ENCODE data around the gene SUB1.

SUB1 gene

GRCh38 chr5:32587067-32587551 lies 1.8 kb downstream of the SUB1 start:
- Histone ChIP-seq H3K23ac (ENCODE audit: low read length) (no peak overlapping the region), H3K18ac (ENCODE audit: low read length) (no peak overlapping the region), H3K4me1 (ENCODE audit: control insufficient read depth, low read depth, low read length) (peaks cover 8% of the 10 kb centered on the region), H3K27ac (ENCODE audit: low read depth, low read length) (no peak overlapping the region), H2BK5ac (ENCODE audit: low read length) (no peak overlapping the region), H3K4me2 (ENCODE audit: low read length) (peak overlapping the region; percentile 36), H3K9ac (ENCODE audit: low read length) (peak overlapping the region; percentile 42), H2AK5ac (ENCODE audit: low read length) (no peak overlapping the region), H3K4ac (ENCODE audit: low read depth, low read length) (no peak overlapping the region), H3K79me2 (ENCODE audit: control insufficient read depth, insufficient read depth, low read length) (peaks cover 29% of the 10 kb centered on the region), H2BK15ac (replicated peaks; ENCODE audit: low read depth) (no peak overlapping the region), H3K27me3 (ENCODE audit: insufficient read depth, low read length, poor library complexity) (no peaks in the 10 kb centered on the region), H4K8ac (ENCODE audit: low read depth, low read length) (no peak overlapping the region), H3K36me3 (ENCODE audit: control insufficient read depth, insufficient read depth, low read length) (peaks cover 1% of the 10 kb centered on the region), H2BK120ac (ENCODE audit: low read depth, low read length) (no peak overlapping the region), H3K79me1 (ENCODE audit: low read length) (peaks cover 4% of the 10 kb centered on the region), H4K5ac (ENCODE audit: low read length) (no peak overlapping the region), H3K4me3 (ENCODE audit: low read length) (no peak overlapping the region), H3K56ac (ENCODE audit: low read length) (peak overlapping the region; percentile 63)
- WGBS (ENCODE audit: extremely low coverage, insufficient coverage, low lambda C conversion rate) = no CpG with 5 or more reads among the region's 6 CpGs
- no peak for DNase-seq

- no CpG with 5 or more reads among the region's 8 CpGs for WGBS (ENCODE audit: extremely low coverage, insufficient coverage, low lambda C conversion rate)
- Histone ChIP-seq H3K27ac (ENCODE audit: low read depth, low read length) (no peak overlapping the region), H4K5ac (ENCODE audit: low read length) (no peak overlapping the region), H3K4me3 (ENCODE audit: low read length) (no peak overlapping the region), H3K36me3 (ENCODE audit: control insufficient read depth, insufficient read depth, low read length) (peaks cover 1% of the 10 kb centered on the region), H3K4ac (ENCODE audit: low read depth, low read length) (no peak overlapping the region), H3K79me2 (ENCODE audit: control insufficient read depth, insufficient read depth, low read length) (peaks cover 32% of the 10 kb centered on the region), H4K8ac (ENCODE audit: low read depth, low read length) (no peak overlapping the region), H3K4me2 (ENCODE audit: low read length) (no peak overlapping the region), H2AK5ac (ENCODE audit: low read length) (no peak overlapping the region), H3K9ac (ENCODE audit: low read length) (no peak overlapping the region), H3K56ac (ENCODE audit: low read length) (no peak overlapping the region), H2BK5ac (ENCODE audit: low read length) (no peak overlapping the region), H3K79me1 (ENCODE audit: low read length) (peaks cover 6% of the 10 kb centered on the region), H3K23ac (ENCODE audit: low read length) (no peak overlapping the region), H3K27me3 (ENCODE audit: insufficient read depth, low read length, poor library complexity) (no peaks in the 10 kb centered on the region), H3K4me1 (ENCODE audit: control insufficient read depth, low read depth, low read length) (peaks cover 4% of the 10 kb centered on the region), H2BK120ac (ENCODE audit: low read depth, low read length) (no peak overlapping the region), H3K18ac (ENCODE audit: low read length) (no peak overlapping the region), H2BK15ac (replicated peaks; ENCODE audit: low read depth) (no peak overlapping the region)
- no peak for DNase-seq
Observed at GRCh38 chr5:32589416-32589815, 4.1 kb downstream of the SUB1 start.

GRCh38 chr5:32589942-32590869 lies 4.8 kb downstream of the SUB1 start:
- no peak overlapping the region for H2BK15ac ChIP-seq (replicated peaks; ENCODE audit: low read depth)
- H3K4me3 ChIP-seq (ENCODE audit: low read length) = no peak overlapping the region
- no peaks in the 10 kb centered on the region for H3K27me3 ChIP-seq (ENCODE audit: insufficient read depth, low read length, poor library complexity)
- peak; percentile 46 for DNase-seq
- no peak overlapping the region for H3K23ac ChIP-seq (ENCODE audit: low read length)
- peaks cover 35% of the 10 kb centered on the region for H3K79me2 ChIP-seq (ENCODE audit: control insufficient read depth, insufficient read depth, low read length)
- H3K79me1 ChIP-seq (ENCODE audit: low read length) = peaks cover 6% of the 10 kb centered on the region
- no peak overlapping the region for H2BK120ac ChIP-seq (ENCODE audit: low read depth, low read length)
- H2AK5ac ChIP-seq (ENCODE audit: low read length) = no peak overlapping the region
- no peak overlapping the region for H3K4me2 ChIP-seq (ENCODE audit: low read length)
- H3K4ac ChIP-seq (ENCODE audit: low read depth, low read length) = no peak overlapping the region
- peaks cover 2% of the 10 kb centered on the region for H3K4me1 ChIP-seq (ENCODE audit: control insufficient read depth, low read depth, low read length)
- H3K9ac ChIP-seq (ENCODE audit: low read length) = no peak overlapping the region
- no peak overlapping the region for H4K5ac ChIP-seq (ENCODE audit: low read length)
- no peak overlapping the region for H3K18ac ChIP-seq (ENCODE audit: low read length)
- no peak overlapping the region for H2BK5ac ChIP-seq (ENCODE audit: low read length)
- no peak overlapping the region for H3K56ac ChIP-seq (ENCODE audit: low read length)
- no peak overlapping the region for H3K27ac ChIP-seq (ENCODE audit: low read depth, low read length)
- peaks cover 4% of the 10 kb centered on the region for H3K36me3 ChIP-seq (ENCODE audit: control insufficient read depth, insufficient read depth, low read length)
- WGBS (ENCODE audit: extremely low coverage, insufficient coverage, low lambda C conversion rate) = no CpG with 5 or more reads among the region's 15 CpGs
- H4K8ac ChIP-seq (ENCODE audit: low read depth, low read length) = no peak overlapping the region

DNA sequence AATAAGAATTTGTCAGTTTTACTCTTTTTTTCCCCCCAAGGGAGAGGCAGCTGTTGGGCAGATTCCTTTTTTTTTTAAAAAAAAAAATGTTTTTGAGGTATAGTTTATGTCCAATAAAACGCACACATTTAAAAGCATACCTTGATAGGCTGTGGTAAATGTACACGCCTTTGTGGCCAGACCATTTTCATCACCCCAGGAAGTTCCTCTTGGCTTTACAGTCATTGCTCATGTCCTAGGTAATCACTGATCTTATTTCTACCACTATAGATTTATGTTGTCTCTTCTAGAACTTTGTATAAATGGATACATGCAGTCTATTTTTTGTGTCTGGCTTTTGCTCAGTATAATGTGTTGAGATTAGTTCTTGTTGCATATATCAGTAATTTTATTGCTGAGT lies 9.8 kb downstream of the SUB1 start:
- no CpG with 5 or more reads among the region's 2 CpGs for WGBS (ENCODE audit: extremely low coverage, insufficient coverage, low lambda C conversion rate)
- Histone ChIP-seq H3K36me3 (ENCODE audit: control insufficient read depth, insufficient read depth, low read length) (peaks cover 3% of the 10 kb centered on the region), H3K79me2 (ENCODE audit: control insufficient read depth, insufficient read depth, low read length) (peaks cover 11% of the 10 kb centered on the region), H3K9ac (ENCODE audit: low read length) (no peak overlapping the region), H3K23ac (ENCODE audit: low read length) (no peak overlapping the region), H4K5ac (ENCODE audit: low read length) (no peak overlapping the region), H2BK120ac (ENCODE audit: low read depth, low read length) (no peak overlapping the region), H3K56ac (ENCODE audit: low read length) (no peak overlapping the region), H2BK5ac (ENCODE audit: low read length) (no peak overlapping the region), H4K8ac (ENCODE audit: low read depth, low read length) (no peak overlapping the region), H3K79me1 (ENCODE audit: low read length) (peaks cover 4% of the 10 kb centered on the region), H3K4me2 (ENCODE audit: low read length) (no peak overlapping the region), H2BK15ac (replicated peaks; ENCODE audit: low read depth) (no peak overlapping the region), H2AK5ac (ENCODE audit: low read length) (no peak overlapping the region), H3K4me1 (ENCODE audit: control insufficient read depth, low read depth, low read length) (no peaks in the 10 kb centered on the region), H3K27me3 (ENCODE audit: insufficient read depth, low read length, poor library complexity) (no peaks in the 10 kb centered on the region), H3K4ac (ENCODE audit: low read depth, low read length) (no peak overlapping the region), H3K4me3 (ENCODE audit: low read length) (no peak overlapping the region), H3K27ac (ENCODE audit: low read depth, low read length) (no peak overlapping the region), H3K18ac (ENCODE audit: low read length) (no peak overlapping the region)
- no peak for DNase-seq

DNA sequence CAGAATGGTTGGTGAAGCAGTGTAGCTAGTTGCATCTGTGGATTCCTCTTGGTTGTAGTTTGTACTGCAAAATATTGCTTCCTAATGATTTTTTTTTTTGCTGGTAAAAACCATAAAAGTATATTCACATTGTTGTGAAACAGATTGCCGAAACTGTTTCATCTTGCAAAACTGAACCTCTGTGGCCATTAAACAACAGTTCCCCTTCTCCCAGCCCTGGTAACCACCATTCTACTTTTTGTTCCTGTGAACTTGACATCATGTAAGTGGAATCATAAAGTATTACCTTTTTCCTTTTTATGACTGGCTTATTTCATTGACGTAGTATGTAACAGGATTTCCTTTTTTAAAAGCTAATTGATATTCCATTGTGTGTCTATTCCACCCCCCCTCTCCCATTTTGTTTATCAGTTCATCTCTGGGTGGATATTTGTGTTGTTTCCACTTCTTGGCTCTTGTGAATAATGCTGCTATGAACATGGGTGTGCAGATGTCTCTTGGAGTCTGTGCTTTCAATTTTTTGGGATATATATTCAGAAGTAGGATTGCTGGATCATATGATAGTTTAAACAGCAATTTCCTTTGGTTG lies 11.8 kb downstream of the SUB1 start:
- H2BK120ac ChIP-seq (ENCODE audit: low read depth, low read length) = no peak overlapping the region
- H3K27me3 ChIP-seq (ENCODE audit: insufficient read depth, low read length, poor library complexity) = no peaks in the 10 kb centered on the region
- H3K4me1 ChIP-seq (ENCODE audit: control insufficient read depth, low read depth, low read length) = no peaks in the 10 kb centered on the region
- H4K8ac ChIP-seq (ENCODE audit: low read depth, low read length) = no peak overlapping the region
- WGBS (ENCODE audit: extremely low coverage, insufficient coverage, low lambda C conversion rate) = no CpG with 5 or more reads among the region's 2 CpGs
- no peak overlapping the region for H2BK5ac ChIP-seq (ENCODE audit: low read length)
- H3K18ac ChIP-seq (ENCODE audit: low read length) = no peak overlapping the region
- no peak overlapping the region for H3K4ac ChIP-seq (ENCODE audit: low read depth, low read length)
- peaks cover 4% of the 10 kb centered on the region for H3K79me1 ChIP-seq (ENCODE audit: low read length)
- peaks cover 3% of the 10 kb centered on the region for H3K36me3 ChIP-seq (ENCODE audit: control insufficient read depth, insufficient read depth, low read length)
- no peak overlapping the region for H3K56ac ChIP-seq (ENCODE audit: low read length)
- H3K23ac ChIP-seq (ENCODE audit: low read length) = no peak overlapping the region
- peaks cover 11% of the 10 kb centered on the region for H3K79me2 ChIP-seq (ENCODE audit: control insufficient read depth, insufficient read depth, low read length)
- no peak overlapping the region for H3K4me3 ChIP-seq (ENCODE audit: low read length)
- H2BK15ac ChIP-seq (replicated peaks; ENCODE audit: low read depth) = no peak overlapping the region
- DNase-seq = no peak
- H2AK5ac ChIP-seq (ENCODE audit: low read length) = no peak overlapping the region
- no peak overlapping the region for H3K9ac ChIP-seq (ENCODE audit: low read length)
- no peak overlapping the region for H3K27ac ChIP-seq (ENCODE audit: low read depth, low read length)
- no peak overlapping the region for H3K4me2 ChIP-seq (ENCODE audit: low read length)
- H4K5ac ChIP-seq (ENCODE audit: low read length) = no peak overlapping the region

Measured in mesendoderm (in vitro differentiated cells).